GM21786 (cell line): ENCODE data around the gene MYMK.

Experiments used
- ATAC-seq: cut with Tn5 transposase; IDR thresholded peaks from one replicate; pipeline ENCODE4 v1.9.1; 2021; ENCODE audit not compliant: unreplicated experiment

The MYMK gene

GRCh38 chr9:133536080-133536479 is 11.3 kb upstream of the MYMK start:
- ATAC-seq: no peak

GRCh38 chr9:133535306-133535877 is 10.6 kb upstream of the MYMK start:
- ATAC-seq: no peak

DNA sequence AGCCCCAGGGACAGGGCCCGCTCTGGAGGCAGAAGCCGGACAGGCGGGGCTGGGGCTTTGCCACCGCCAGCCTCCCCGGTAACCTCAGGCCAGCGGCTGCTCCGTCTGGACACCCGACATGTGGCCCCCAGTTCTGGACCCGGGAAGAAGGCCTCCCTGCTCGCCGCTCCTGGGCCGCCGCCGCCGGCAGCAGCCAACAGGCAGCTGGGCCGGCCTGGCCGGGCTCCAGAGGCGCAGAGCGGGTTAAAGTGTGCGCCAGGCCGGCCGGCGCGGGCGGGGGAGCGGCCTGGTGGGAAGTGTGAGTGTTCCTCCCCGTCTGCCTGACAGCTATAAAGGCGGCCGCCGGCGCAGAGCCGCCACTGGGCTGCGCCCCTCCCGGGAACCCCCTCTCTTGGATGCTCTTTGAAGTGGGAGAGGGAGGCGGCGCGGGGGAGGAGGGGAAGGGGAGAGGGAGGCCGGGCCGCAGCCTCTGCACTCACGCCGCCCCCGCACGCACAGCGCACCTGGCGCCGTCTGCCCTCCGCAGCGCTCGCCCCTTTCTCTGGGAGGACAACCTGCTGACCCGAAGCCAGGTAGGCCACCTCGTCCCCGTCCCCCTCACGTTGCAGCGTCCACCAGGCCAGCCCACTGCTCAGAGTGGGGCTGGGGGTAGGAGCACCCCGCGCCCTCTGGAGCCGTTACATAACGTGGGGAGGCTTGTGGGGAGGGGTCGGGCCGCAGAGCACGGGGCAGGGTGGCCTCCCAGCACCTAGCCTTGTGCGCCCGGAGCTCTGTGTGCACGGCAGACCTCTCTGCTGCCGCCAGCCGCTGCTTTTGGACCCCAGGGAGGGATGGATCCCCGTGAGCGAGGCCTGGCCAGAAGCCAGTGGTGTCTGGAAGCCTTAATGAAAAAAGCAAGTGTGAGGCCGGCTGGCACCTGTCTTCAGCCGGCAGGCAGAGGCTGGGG is 9.9 kb upstream of the MYMK start, which contains the start of gene ADAMTSL2:
ADAMTSL2 (plus strand) TSS at position 359 of the 946 bp plus-strand sequence. CDS start 2,009 bp downstream, outside the sequence.
- no peak for ATAC-seq

DNA sequence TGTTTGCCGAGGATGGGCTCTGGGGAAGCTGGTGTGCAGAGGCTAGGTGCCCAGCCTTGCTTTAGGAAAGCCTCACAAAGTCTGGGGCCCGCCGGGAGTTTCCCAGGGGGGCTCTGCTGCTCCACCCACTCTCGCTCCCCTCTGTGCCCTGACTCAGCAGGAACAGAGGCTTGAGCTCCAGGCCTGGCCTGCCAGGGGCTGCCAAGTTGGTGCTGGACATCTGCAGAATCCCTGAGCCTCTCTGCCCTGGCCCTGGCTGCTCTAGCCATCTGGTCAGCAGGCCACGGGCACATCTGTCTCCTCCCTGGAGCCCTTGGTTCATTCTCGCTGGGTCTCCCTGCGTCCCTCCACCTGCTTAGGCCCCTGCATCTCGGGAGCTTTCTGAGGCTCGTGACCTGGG is 9.1 kb upstream of the MYMK start:
- no peak for ATAC-seq

DNA sequence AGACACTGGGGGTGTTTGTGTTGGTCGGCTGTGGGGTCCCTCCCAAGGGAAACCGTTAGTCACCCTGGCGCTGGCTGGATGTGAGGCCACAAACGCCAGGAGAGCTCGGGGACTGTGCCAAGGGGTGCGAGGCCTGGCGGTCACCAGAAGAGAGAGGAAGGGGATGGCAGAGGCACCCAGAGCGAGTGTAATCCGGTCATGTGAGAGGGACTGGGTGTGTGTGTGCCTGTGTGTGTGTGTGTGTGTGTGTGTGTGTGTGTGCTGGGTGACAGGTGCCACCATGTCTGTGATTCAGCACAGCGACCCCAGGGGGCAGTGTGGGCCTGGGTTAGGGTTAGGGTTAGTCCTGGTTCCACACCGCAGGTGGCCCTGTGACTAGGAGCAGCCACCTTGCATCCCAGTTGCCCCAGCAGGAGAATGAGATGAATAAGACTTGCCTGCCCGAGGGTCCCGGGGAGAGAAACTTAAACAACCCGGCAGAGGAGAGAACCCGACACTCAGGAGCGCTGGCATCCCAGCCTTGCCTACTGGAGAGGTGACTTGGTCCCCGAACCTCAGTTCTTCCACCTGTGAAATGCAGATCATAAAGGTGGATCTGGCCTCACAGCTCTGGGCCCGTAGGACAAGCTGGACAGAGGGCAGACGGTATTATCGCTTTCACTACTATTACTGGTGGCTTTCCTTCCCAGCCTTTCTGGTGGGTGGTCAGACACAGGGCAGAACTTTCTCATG is 8.3 kb upstream of the MYMK start:
- no peak for ATAC-seq

- no peak for ATAC-seq
Measured at GRCh38 chr9:133531293-133531692, 6.5 kb upstream of the MYMK start.

GRCh38 chr9:133529874-133530273 is 5.1 kb upstream of the MYMK start:
- ATAC-seq: no peak

- no peak for ATAC-seq
Measured at GRCh38 chr9:133529457-133529856, 4.7 kb upstream of the MYMK start.

DNA sequence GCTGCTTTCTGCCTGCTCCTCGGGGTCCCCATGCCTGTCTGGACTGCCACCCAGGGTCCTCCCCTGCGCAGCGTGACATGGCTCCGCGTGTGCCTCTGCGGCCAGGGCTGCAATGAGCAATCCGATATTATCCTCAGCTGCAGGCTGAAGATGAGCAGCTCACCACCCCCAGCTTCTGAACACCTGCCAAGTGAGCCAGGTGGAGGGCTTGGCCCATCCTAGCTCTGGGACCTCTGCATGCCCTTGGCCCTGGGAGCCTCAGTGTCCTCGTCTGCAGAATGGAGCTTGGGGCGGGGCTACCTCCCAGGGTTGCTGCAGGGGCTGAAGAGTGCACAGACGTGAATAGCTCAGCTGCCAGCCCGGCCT is 4.1 kb upstream of the MYMK start:
- ATAC-seq: no peak

- no peak for ATAC-seq
Measured at GRCh38 chr9:133528001-133528875, 3.5 kb upstream of the MYMK start.

DNA sequence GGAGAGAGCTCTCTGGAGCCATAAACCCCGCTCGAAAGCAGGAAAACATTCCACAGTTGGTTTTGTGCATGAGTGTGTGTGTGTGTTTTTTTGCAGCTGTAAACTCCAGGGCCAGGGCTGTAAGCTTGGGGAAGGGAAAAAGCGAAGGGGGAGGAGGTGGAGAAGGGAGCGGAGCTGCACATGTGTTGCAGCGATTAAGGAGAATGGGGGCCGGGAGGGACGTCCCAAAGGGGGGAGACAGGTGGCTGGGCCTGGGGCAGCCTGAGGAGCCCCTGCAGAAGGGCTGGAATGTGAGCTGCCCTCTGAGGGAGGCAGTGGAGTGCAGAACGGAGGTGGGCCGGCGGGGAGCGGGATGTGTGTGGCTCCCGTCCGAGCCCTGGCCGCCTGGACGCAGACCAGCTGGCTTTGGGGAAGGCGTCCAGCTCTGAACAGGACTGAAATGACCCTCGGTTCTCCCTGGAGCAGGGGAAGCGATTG is 2.7 kb upstream of the MYMK start:
- no peak for ATAC-seq

GRCh38 chr9:133526721-133527321 is 2.1 kb upstream of the MYMK start:
- ATAC-seq: no peak

DNA sequence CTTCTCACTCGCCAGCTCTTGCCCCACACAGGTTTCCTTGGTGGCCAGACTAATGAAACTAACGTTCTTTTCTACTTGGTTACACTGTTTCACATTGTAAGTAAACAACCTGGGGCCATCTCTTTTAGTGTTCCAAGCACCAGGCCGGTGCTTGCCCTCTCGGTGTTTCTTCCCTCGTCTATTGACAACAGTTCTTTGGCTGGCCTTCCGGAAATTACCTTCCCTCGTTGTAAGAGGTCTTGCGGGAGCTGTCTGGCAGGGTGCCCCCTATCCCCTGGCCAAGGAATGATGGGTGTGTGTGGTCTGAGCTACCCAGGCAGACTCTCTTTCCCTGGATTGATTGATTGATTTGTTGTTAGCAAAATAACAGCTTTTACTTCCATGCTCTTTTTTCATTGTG is 918 bp upstream of the MYMK start:
- ATAC-seq: no peak

DNA sequence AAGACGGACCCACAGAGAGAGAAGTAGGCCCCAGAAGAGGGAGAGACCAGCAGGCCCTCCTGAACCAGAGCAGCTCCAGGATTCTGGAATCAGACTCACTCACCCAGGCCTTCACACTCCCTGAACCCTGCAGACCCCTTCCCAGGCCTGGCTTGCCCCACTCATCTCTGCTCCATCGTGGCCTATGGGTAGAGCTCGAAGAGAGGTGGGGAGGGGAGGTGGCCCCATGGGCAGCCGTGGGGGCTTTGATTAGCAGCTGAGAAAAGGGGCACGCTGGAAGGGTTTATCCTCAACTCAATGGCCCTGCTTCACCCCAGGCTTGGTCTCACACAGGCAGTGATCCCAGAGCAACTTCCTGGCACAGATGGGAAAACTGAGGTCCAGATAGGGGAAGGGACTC is 613 bp downstream of the MYMK start:
- no peak for ATAC-seq

DNA sequence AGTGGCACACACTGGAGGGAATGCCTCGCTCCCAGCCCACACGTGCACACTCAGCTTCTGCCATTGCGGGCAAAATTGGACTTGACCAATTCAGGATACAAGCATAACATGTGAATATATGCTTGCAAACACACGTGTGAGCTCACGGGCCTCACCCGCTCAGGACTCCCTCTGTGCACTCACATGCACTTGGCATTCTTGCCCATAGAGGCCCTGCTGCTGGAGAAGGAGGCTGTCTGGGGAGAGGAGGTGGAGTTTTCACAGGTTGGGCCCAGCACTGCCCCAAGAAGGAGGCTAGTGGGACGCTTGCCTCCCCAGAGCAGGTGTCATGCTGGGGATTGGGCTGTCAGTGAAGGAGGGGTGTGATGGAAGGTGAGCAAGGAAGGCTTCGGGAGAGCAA is 1.7 kb downstream of the MYMK start:
- ATAC-seq: no peak

- ATAC-seq: no peak
Measured at GRCh38 chr9:133522073-133522910, 2.5 kb downstream of the MYMK start.

GRCh38 chr9:133521122-133522072 is 3.4 kb downstream of the MYMK start:
- no peak for ATAC-seq

DNA sequence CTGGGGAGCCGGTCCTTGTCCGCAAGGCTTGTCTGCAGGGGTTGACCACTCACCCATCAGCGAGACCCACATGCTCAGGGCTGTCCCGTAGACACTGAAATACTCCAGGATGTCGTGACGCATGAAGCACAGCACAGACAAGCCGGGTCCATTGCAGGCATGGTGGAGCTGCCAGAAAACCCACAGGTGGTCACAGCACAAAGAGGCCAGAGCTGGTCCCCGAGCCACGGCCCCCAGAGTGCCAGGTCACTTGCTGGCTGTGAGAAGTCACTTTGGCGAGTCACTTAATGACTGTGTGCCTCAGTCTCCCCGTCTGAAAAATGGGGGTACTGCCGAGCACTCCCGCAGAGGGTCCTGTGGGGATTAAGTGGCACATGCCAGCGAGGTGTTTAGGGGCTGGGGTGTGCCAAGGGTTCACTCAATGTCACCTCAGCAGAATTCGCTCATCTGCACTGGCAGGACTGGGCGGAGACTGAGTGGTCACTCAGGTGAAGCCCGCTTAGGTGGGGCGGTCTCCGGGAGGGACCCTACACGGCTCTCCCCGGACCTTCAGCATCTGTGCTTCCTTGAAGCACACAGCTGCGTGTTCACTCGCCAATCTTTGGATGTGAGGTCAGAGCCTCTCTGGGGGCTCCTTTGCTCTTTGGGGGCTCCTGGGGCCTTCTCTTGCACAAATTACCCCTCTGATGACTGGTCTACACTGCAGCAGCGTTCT is 4.5 kb downstream of the MYMK start:
- no peak for ATAC-seq
